ENCODE data around the gene BNC2. TPM values are rescaled to one million over a fixed set of nuclear protein-coding genes. Genes with fewer than 3 reads are reported as not detected.
A peak's percentile ranks its signal among the peaks of the same experiment; 100 is the strongest.

Gene BNC2
- total RNA-seq, 4 donors from 2014 or later, result 20.5 to 55.4 (median 26.2) TPM

GRCh38 chr9:16579872-16580432 is 290.5 kb downstream of the BNC2 start:
- in situ Hi-C loops (cut with MboI; ENCODE audit: low pct_ligation_motif_present in 1 of 4, low pct_unique_long_range_greater_than_20kb in 1 of 4, low sequenced_read_pairs in 3 of 4), result no loop called here
- Histone ChIP-seq H3K27ac (peak overlapping the region; percentile 33 to 63 (median 49)), H3K36me3 (no peaks in the 10 kb centered on the region), H3K4me1 (peaks cover 0 to 23% (median 11%) of the 10 kb centered on the region in 4 donors), H3K9me3 (no peaks in the 10 kb centered on the region), H3K27me3 (no peaks in the 10 kb centered on the region), H3K4me3 (no peak overlapping the region)
- no peak for DNase-seq
- intact Hi-C loops (cut with DNase I; ENCODE audit: low total_unique reads), result no loop called here
- TF ChIP-seq CTCF (IDR thresholded peaks at IDR 0.05) (no peak), POLR2A (IDR thresholded peaks at IDR 0.05) (no peak), EP300 (IDR thresholded peaks at IDR 0.05; ENCODE audit: low read depth) (no peak), POLR2AphosphoS5 (IDR thresholded peaks at IDR 0.05) (no peak)
- 32% methylated on average over 2 of the region's 2 CpGs; no CpG with 5 or more reads in 1 of the 2 donors for WGBS, 2 donors (ENCODE audit: low coverage in 1 of 2)

GRCh38 chr9:16575986-16576245 is 294.6 kb downstream of the BNC2 start:
- no peak for TF ChIP-seq CTCF (IDR thresholded peaks at IDR 0.05)
- no peak for TF ChIP-seq POLR2A (IDR thresholded peaks at IDR 0.05)
- TF ChIP-seq EP300 (IDR thresholded peaks at IDR 0.05; ENCODE audit: low read depth), result no peak
- no peak for TF ChIP-seq POLR2AphosphoS5 (IDR thresholded peaks at IDR 0.05)
- 49 to 62% methylated on average over 3 of the region's 3 CpGs for WGBS, 2 donors (ENCODE audit: low coverage in 1 of 2)
- no peaks in the 10 kb centered on the region for H3K36me3 ChIP-seq
- no peaks in the 10 kb centered on the region for H3K27me3 ChIP-seq
- H3K4me1 ChIP-seq, result peaks cover 0 to 63% (median 41%) of the 10 kb centered on the region in 4 donors
- no peak for DNase-seq
- intact Hi-C loops (cut with DNase I; ENCODE audit: low total_unique reads) (loop anchor here (1.0 kb wide), 1 partner anchor 28 kb away; no protein-coding TSS in a partner anchor), in situ Hi-C loops (cut with MboI; ENCODE audit: low pct_ligation_motif_present in 1 of 4, low pct_unique_long_range_greater_than_20kb in 1 of 4, low sequenced_read_pairs in 3 of 4) (no loop called here)
- H3K4me3 ChIP-seq, result no peak overlapping the region
- H3K9me3 ChIP-seq, result no peaks in the 10 kb centered on the region
- peak overlapping the region; percentile 40 to 62 (median 51) for H3K27ac ChIP-seq

GRCh38 chr9:16575142-16575985 is 295.1 kb downstream of the BNC2 start:
- in situ Hi-C loops (cut with MboI; ENCODE audit: low pct_ligation_motif_present in 1 of 4, low pct_unique_long_range_greater_than_20kb in 1 of 4, low sequenced_read_pairs in 3 of 4) (no loop called here), intact Hi-C loops (cut with DNase I; ENCODE audit: low total_unique reads) (no loop called here)
- Histone ChIP-seq H3K4me1 (peaks cover 0 to 69% (median 44%) of the 10 kb centered on the region in 4 donors), H3K9me3 (no peaks in the 10 kb centered on the region), H3K4me3 (no peak overlapping the region), H3K27me3 (no peaks in the 10 kb centered on the region), H3K27ac (peak overlapping the region; percentile 40 to 62 (median 51)), H3K36me3 (no peaks in the 10 kb centered on the region)
- DNase-seq, result no peak
- TF ChIP-seq POLR2AphosphoS5 (IDR thresholded peaks at IDR 0.05) (no peak), POLR2A (IDR thresholded peaks at IDR 0.05) (no peak), EP300 (IDR thresholded peaks at IDR 0.05; ENCODE audit: low read depth) (no peak), CTCF (IDR thresholded peaks at IDR 0.05) (no peak)
- WGBS, 2 donors (ENCODE audit: low coverage in 1 of 2), result 40 to 53% methylated on average over 10 to 11 of the region's 11 CpGs

GRCh38 chr9:16572005-16572734 is 298.3 kb downstream of the BNC2 start:
- no peak for DNase-seq
- peak in 1 of 3 donors; percentile 13 for TF ChIP-seq POLR2AphosphoS5 (IDR thresholded peaks at IDR 0.05)
- TF ChIP-seq CTCF (IDR thresholded peaks at IDR 0.05), result no peak
- WGBS, 2 donors (ENCODE audit: low coverage in 1 of 2), result 24 to 45% methylated on average over 4 to 5 of the region's 5 CpGs
- Histone ChIP-seq H3K4me1 (peaks cover 0 to 57% (median 43%) of the 10 kb centered on the region in 4 donors), H3K36me3 (no peaks in the 10 kb centered on the region), H3K4me3 (peak overlapping the region in 1 of 4 donors; percentile 15), H3K9me3 (no peaks in the 10 kb centered on the region), H3K27me3 (no peaks in the 10 kb centered on the region), H3K27ac (peak overlapping the region; percentile 71 to 84 (median 76))
- intact Hi-C loops (cut with DNase I; ENCODE audit: low total_unique reads) (no loop called here), in situ Hi-C loops (cut with MboI; ENCODE audit: low pct_ligation_motif_present in 1 of 4, low pct_unique_long_range_greater_than_20kb in 1 of 4, low sequenced_read_pairs in 3 of 4) (no loop called here)
